ENCODE data around the gene ESYT2.

Gene ESYT2

DNA sequence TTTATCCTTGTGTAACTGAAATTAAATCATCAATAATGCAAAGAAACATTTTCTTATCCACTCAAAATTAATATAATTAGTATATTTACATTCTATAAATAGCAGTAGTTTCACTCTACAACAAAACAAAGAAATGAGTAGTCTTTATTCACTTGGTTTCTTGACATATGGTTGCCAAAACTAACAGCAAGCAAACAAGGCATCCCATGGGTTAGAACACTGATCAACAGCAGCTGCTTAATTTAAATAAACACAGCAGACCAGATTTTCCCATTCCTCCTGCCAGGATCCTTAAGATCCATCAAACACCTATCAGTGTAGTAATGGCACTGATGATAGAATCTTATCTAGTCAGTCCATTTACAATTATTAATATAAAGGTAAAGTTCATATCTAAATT lies 146.9 kb downstream of the ESYT2 start:
- DNase-seq, result no peak

Measured in stimulated activated CD4-positive, alpha-beta T cell treated with anti-CD3 and anti-CD28 coated beads, Interleukin-4, amount 100 ng/mL, for 4 hours (primary cell).